OCI-LY1 (cell line): Measurements from ENCODE around the gene ZNF350.

Experiments used
- CTCF ChIP-seq: fragments of 200-600 bp; sonication (generic), shearing (Covaris generic); IDR thresholded peaks from 2 replicates; pipeline ENCODE4 v1.5.1; 2017; ENCODE audit warnings: mild to moderate bottlenecking, antibody characterized with exemption, low read length, moderate library complexity, mixed read lengths
- EZH2 ChIP-seq: fragments of 200-600 bp; sonication (generic), shearing (Covaris generic); IDR thresholded peaks from 2 replicates; pipeline ENCODE4 v1.8.0; 2017; ENCODE audit warnings: borderline replicate concordance, mixed run types, mild to moderate bottlenecking, antibody characterized with exemption, low read length, moderate library complexity, mixed read lengths

DNA sequence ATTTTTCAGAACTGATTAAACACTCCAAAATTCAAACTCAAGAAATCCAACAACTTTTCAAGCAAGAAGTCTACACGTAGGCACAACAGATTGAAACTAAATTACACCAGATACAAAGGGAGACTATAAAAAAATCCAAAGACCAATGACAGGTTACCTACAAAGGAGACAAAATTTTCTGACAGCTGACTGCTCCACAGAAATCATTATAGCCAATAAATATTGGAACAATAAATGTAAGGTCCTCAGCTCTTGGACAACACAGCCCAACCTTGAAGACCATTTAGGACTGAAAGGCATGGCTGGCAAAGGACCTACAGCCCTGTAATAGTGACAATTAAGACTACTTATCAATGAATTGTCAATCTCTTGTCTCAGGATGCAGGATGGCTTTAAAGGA, 15.9 kb downstream of the ZNF350 start:
- TF ChIP-seq CTCF (no peak), EZH2 (no peak)
